ENCODE measurements around the gene SPIRE1. TPM values are rescaled to one million over a fixed set of nuclear protein-coding genes. Genes with fewer than 3 reads are reported as not detected.
A peak's percentile ranks its signal among the peaks of the same experiment; 100 is the strongest.

SPIRE1 gene
- total RNA-seq, 1 donor from 2014 or later: 15.7 TPM

- no peak for DNase-seq (ENCODE audit: low read depth in 2 of 2)
Observed at GRCh38 chr18:12449051-12449785, 208.7 kb downstream of the SPIRE1 start.

- DNase-seq (ENCODE audit: low read depth in 2 of 2): no peak
Observed at GRCh38 chr18:12445554-12445953, 212.4 kb downstream of the SPIRE1 start.

- no peak for DNase-seq (ENCODE audit: low read depth in 2 of 2)
Observed at GRCh38 chr18:12443551-12443950, 214.4 kb downstream of the SPIRE1 start.

GRCh38 chr18:12442946-12443345 is 215.0 kb downstream of the SPIRE1 start:
- peak in 1 of 2 donors; percentile 9 for DNase-seq (ENCODE audit: low read depth in 2 of 2)

- no peak for DNase-seq (ENCODE audit: low read depth in 2 of 2)
Observed at GRCh38 chr18:12441475-12442034, 216.4 kb downstream of the SPIRE1 start.

- DNase-seq (ENCODE audit: low read depth in 2 of 2): no peak
Observed at GRCh38 chr18:12438257-12438656, 219.7 kb downstream of the SPIRE1 start.

GRCh38 chr18:12435867-12436266 is 222.0 kb downstream of the SPIRE1 start:
- DNase-seq (ENCODE audit: low read depth in 2 of 2): no peak

GRCh38 chr18:12434541-12434929 is 223.4 kb downstream of the SPIRE1 start:
- DNase-seq (ENCODE audit: low read depth in 2 of 2): no peak

GRCh38 chr18:12433829-12434540 is 223.9 kb downstream of the SPIRE1 start:
- no peak for DNase-seq (ENCODE audit: low read depth in 2 of 2)

- DNase-seq (ENCODE audit: low read depth in 2 of 2): no peak
Observed at GRCh38 chr18:12432881-12433280, 225.0 kb downstream of the SPIRE1 start.

GRCh38 chr18:12432196-12432595 is 225.7 kb downstream of the SPIRE1 start:
- DNase-seq (ENCODE audit: low read depth in 2 of 2): no peak

GRCh38 chr18:12431561-12431960 is 226.3 kb downstream of the SPIRE1 start:
- no peak for DNase-seq (ENCODE audit: low read depth in 2 of 2)

GRCh38 chr18:12430137-12430990 is 227.5 kb downstream of the SPIRE1 start:
- no peak for DNase-seq (ENCODE audit: low read depth in 2 of 2)

GRCh38 chr18:12429556-12429955 is 228.4 kb downstream of the SPIRE1 start:
- no peak for DNase-seq (ENCODE audit: low read depth in 2 of 2)

GRCh38 chr18:12428923-12429322 is 229.0 kb downstream of the SPIRE1 start:
- DNase-seq (ENCODE audit: low read depth in 2 of 2): no peak

- no peak for DNase-seq (ENCODE audit: low read depth in 2 of 2)
Observed at GRCh38 chr18:12426924-12427323, 231.0 kb downstream of the SPIRE1 start.

GRCh38 chr18:12424252-12424651 is 233.7 kb downstream of the SPIRE1 start:
- no peak for DNase-seq (ENCODE audit: low read depth in 2 of 2)

GRCh38 chr18:12423820-12424219 is 234.1 kb downstream of the SPIRE1 start:
- DNase-seq (ENCODE audit: low read depth in 2 of 2): no peak

GRCh38 chr18:12423393-12423792 is 234.5 kb downstream of the SPIRE1 start:
- DNase-seq (ENCODE audit: low read depth in 2 of 2): no peak

GRCh38 chr18:12422936-12423335 is 235.0 kb downstream of the SPIRE1 start:
- peak in 1 of 2 donors; percentile 39 for DNase-seq (ENCODE audit: low read depth in 2 of 2)

GRCh38 chr18:12421732-12422131 is 236.2 kb downstream of the SPIRE1 start:
- DNase-seq (ENCODE audit: low read depth in 2 of 2): no peak

Measured in dermis microvascular lymphatic vessel endothelial cell (primary cell).